Measurements from ENCODE around the gene CHRND.

GRCh38 chr2:232543491-232543890 lies 17.5 kb downstream of the CHRND start:
- TF ChIP-seq POLR2A (IDR thresholded peaks at IDR 0.05; ENCODE audit: low read length) (peak; percentile 1), GATA1 (IDR thresholded peaks at IDR 0.05; ENCODE audit: low read depth, low read length) (no peak)
